GM19099 (cell line): Measurements from ENCODE around the gene NTF3.

Source experiments
- POLR2A ChIP-seq: IDR thresholded peaks from 3 replicates; pipeline ENCODE4 v1.6.1; 2011; ENCODE audit warnings: low read depth; ENCODE audit not compliant: insufficient read length; ENCODE audit errors: extremely low read depth

NTF3 gene

DNA sequence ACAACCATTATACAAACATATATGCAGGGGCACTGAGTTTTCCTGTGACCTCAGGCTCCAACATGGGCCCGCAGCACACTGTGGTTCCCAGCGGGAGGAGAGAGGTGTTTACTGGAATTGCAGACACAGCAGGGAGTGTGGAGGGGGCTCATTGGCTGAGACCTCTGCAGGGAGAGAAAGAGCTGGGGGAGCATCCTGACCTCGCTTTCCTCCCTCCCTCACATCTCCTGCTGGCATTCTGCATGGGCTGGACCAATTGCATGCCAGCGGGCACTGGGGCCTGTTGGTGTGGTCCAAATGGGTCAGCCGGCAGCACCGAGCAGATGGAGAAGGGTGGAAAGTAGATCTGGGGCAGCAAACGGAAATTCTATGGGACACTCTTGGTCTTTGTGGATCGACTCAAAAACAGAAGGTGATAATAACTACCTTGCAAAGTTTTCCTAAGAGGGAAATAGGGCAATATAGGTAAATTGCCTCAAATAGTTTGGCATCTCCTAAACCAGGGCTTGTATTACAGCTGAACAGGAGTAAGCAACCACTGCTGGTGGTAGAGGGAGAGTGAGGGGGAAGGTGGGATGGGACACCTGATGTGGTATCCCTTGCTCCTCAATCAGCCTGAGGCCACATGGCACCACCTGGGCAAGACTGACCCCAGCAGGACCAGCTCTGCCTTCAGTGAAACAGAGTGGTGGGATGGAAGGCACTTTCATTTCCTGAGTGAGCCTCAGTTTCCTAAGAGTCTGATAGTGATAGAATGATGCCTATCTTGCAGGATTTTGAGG lies 86.9 kb downstream of the NTF3 start:
- no peak for TF ChIP-seq POLR2A

DNA sequence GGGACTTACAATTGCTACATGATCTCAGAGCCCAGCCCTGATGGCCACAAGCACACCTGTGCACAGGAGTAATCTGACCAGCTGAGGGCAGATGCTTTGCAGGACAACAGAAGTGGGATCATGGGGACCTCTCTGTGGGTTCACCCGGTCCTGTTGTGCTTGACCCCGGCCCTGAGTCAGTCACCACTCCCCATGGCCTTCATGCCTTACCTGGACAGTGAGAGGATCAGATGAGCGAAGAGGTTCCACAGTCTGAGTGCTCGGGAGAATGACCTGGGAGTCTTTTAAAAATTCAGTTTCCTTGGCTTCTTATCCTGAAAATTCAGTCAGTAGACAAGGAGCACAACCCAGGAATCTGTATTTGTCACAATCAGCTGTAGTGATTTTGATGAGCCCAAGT lies 88.1 kb downstream of the NTF3 start:
- TF ChIP-seq POLR2A: no peak

DNA sequence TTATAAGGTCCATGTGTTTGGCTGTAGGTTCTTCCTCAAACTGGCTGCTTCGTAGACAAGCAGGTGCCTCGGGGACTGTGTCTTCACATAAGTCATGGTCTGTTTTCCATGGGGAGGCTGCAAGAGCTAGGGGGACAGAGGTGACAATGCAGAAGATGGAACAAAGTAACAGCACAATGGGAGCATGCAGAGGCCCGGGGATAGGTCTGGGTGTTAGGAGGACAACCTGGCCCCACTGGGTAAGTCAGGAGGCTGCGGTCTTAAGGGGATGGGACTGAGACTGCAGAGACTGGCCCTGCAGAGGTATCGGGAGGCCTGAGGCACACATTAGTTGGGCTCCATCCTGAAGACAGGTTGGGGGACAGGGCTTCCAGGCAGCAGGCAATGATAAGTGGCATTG lies 88.9 kb downstream of the NTF3 start:
- TF ChIP-seq POLR2A: no peak

DNA sequence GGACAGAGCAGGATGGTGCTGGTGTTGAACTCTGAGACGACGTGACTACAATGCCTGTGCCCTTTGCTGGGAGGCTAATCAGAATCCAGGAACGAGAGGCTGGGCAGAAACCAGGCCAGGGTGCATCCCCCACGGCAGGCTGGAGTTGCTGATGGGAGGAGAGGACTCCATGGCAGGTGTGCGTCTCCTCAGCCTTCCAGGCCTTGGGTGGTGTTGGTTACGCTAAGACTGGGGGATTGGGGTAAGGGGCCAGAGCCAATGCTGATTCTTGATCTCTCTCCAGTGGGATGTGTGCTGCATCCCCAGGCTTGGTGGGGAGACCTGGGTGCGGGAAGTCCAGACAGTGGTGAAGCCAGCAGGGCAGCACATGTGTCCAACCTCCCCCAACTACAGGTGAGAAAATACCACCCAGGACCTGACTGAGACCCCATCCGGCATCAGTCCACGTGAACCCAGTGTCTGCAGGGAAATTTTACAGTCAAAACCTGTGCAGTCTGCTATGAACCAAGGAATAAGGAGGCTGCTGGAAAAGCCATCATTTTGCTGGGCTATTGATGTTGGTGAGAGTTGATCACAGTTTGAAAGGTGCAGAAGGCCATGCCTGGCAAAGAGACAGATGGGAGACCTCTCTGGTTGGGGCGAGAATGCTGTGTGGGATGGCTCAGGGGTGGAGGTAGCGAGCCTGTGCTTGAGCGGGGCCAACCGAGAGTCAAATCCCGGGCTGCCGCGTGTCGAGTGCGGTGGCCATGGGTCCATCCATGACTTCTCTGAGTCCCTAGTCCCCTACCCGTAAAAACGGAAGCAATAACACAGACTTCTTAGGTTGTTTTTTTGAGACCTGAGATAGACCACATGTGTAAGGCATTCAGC lies 89.8 kb downstream of the NTF3 start:
- TF ChIP-seq POLR2A: no peak

DNA sequence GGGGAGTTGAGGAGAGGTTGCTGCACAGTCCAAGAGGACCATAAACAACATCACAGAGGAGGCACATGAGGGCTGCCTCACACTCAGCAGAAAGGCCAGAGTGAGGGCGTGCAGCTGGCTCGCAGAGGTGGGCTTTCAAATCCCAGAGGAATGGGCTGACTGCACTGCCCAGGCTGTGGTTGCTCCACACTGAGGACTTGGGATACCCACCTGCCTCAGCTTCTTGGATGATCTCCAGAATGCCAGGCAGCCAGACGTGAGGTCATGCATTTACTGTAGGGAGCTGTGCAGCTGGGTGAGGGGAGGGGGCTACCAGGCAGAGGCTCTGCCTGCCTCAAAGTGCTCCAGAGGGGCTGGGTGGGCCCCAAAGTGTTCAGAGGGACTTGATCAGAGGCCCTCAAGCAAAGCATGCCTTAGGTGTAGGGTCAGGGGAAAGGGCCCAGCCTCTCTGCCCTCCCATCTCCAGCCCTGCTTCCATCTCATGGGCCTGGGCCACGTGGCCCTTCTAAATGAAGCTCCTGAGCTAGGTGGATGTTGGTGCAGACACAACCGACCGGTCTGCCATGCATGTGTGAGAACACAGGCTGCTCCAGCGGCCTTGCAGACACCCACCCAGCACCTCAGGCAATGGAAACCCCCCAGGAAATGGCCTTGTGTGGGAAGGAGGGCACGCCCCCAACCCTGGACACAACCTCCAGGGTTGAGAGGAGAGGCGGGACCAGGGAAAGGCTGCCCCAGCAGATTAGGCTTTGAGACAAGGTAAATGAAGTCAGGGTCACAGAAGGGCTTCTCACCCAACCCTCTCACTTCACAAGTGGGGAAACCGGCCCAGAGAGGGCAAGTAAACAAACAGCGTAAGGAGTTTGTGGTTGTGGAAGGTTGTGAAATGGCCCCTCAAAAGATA lies 90.8 kb downstream of the NTF3 start:
- no peak for TF ChIP-seq POLR2A

DNA sequence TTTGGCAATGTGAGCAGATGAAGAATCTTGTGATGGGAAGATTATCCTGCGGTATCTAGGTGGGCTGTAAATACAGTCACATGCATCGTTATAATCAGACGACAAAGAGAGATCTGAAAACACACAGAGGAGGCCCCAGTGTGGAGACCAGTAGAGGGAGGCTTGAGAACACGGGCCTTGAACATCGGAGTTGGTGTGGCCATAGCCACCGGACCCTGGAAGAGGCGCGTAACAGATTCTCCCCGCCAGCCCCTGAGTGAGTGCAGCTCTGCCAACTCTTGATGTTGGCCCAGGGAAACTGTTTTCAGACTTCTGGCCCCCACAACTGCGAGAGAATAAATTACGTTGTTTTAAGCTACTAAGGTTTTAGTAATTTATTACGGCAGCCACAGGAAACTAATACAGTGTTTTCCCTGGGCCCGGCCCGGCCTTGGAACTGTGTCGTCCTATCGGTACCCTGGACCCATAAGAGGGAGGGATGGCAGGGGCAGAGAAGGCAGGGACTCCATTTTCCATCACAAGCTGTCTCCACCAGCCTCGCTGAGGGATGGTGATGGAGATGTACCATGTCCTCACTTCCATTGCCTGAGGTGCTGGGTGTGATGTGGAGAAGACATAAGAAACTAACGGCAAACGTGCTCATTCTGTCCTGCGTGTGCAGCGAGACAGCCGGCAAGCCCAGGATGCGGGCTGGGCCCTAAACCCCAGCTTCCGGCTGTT lies 91.6 kb downstream of the NTF3 start:
- TF ChIP-seq POLR2A: no peak

DNA sequence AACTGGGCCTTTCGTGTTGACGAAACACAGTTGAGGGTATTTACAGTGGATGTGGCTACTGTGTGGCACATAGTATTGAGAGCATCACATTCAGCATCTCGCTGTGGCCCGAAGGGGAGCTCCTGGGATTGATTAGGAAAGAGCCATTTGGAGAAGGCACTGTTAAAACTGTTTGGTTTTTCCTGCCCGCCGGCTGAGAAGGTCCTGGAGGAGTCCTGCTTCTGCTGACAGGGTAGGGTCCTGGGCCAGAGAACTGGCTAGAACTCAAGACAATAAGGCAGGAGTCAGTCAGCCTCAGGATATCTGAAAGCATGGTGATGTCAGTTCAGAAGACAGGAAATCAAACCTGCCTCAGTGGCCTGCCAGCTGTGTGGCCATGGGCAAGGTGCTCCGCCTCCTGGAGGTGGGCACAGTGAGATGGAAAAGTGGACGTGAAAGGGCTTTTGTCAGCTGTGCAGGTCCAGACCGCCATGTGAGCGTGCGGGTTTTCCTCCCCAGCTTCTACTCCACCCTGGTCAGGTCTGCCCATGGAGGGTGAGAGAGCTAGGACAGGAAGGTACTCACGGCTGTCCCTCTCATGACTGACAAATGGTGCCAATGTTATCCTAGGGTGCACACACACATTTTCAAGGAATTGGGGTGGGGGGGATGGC lies 92.3 kb downstream of the NTF3 start:
- no peak for TF ChIP-seq POLR2A

DNA sequence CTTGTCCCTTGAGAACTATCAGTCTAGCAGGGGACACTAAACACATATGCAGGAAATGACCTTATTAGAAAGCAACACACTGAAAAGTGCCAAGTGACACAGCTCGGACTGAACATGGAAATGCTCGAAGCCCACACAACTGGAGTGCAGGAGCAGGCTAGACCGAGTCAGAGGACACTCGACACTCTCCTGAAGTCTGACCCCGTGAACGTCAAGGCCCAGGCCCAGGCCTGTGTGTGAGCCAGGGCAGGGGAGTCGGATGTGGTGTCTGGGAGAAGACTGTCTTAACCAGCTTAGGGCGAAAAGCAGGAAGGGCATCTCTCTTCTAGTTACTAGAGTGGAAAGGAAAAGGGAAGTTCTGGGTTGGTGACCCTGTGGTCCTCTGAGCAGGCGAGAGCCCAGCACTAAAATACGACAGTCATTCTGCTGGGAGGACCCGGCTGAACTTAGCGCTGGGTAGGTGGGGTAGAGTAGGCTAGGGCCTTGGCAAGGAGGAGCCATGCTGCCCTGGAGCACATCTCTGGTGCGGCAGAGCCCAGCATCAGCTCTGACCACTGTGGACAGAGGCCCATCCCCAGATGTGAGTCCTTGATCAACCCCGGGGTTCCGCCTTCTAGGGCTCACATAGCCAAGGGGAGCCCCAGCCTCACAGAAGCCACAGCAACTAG lies 93.0 kb downstream of the NTF3 start:
- no peak for TF ChIP-seq POLR2A

DNA sequence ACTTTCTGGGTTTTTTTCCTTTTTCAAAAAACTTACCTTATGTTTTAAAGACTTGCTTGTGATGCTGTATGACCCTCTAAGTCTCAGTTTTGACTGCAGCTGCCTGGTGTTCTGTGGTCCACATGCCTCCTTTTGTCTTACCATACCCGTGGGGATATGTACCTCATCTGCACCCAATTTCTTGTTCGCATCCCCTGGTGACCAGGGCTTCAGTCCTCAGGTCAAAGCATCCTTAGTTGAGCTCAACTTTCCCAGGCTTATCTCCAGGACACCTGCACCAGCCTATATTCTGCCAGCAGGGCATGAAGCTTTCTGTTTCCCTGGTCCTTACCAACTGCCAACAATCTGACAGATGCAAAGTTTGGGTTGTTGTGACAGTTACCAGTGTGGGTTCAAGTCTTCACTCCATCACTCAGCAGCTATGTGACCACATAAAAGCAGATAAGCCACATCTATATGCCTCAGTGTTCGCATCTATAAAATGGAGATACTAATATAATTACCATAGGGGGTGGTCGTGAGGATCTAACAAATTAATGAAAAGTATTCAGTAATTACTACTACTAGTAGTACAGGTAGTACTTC lies 94.0 kb downstream of the NTF3 start:
- TF ChIP-seq POLR2A: no peak

DNA sequence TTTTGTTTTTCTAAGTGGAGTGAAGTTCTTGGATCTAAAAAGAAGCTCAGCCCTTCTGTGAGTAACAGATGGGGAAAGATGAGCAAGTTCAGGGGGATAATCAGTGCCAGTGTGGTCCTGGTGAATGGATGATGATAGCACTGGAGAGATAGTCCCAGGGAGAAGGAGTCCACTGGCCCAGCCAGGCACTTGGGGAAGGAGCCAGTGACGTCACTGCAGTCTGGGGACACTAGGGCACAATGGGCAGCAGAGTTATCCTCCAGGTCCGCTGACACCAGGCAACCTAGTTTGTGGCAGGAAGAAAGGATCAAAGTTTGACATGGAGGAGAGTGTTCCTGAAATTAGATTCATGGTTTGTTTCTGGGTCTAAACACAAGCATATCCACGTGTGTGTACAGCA lies 101.5 kb downstream of the NTF3 start:
- no peak for TF ChIP-seq POLR2A

DNA sequence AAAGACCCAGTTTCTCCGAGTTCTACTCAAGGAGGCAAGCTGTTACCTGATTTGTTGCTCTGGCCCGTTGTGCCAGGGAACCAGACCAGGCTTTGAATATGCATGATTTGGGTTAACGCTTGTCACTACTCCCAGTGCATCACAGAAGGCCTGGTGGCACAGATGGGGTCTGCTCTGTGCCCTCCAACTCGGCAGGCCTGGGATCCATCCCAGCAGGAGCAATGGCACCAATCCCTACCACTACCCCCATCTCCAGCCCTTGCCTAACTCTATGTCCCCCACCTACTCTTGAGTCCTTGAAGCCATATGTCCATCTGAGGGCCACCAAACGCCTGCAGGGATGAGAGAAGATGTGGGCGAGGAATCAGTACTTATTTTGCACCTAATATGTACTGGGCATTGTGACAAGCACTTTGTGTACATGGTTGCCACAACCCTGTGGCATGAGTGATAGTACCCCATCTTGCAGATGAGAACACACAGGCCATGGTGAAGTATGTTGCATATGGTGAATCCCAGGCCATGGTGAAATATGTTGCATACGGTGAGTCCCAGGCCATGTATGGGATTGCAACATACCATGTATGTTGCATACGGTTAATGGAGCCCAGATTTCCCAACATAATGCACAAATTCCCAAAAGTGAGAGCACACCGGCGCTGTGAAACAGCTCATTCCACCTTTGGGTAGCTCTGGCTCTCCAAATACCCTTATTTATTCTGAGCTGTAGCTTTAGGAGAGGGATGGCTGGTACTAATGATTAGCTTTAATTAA lies 102.7 kb downstream of the NTF3 start:
- no peak for TF ChIP-seq POLR2A

DNA sequence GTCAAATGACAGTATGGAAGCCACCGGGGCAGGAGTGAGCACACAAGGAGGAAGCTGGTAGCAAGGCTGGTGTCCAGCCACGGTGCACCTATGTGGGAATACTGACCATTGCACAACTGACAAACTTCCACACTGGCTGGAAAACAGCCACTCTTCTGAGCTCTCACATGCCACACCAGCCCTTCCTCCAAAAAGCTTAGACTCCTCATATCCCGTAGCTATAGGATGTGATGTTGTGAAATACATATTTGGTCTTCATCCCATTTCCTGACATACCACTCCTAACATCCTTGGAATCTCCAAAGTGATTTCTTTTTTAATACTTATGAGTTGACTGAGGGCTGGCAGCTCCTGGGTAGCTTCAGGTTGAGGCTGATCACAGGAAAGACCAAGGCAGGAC lies 103.6 kb downstream of the NTF3 start:
- no peak for TF ChIP-seq POLR2A
